Keratinocyte (primary cell): ENCODE measurements around the gene BRD8. TPM values are rescaled to one million over a fixed set of nuclear protein-coding genes. Genes with fewer than 3 reads are reported as not detected.

Source experiments
- DNase-seq: peaks from one replicate; pipeline ENCODE4 v3.0.0-alpha.2; 2011; ENCODE audit warnings: low read depth, missing footprints, low spot score
- FAIRE-seq: peaks from 2 replicates; lab custom pipeline; 2011; peaks lifted over from hg19 to GRCh38; lab: Jason Lieb, UNC
- H2AFZ ChIP-seq: 2 replicates; pipeline ENCODE4 v1.6.0; 2012; ENCODE audit warnings: low read length, control low read depth, inconsistent platforms; ENCODE audit not compliant: control insufficient read depth
- H3K27ac ChIP-seq: 2 replicates; pipeline ENCODE4 v1.5.1; 2011; ENCODE audit warnings: low read length; ENCODE audit not compliant: control insufficient read depth, insufficient read depth
- H3K27me3 ChIP-seq: 3 replicates; pipeline ENCODE4 v1.6.0; 2011; ENCODE audit warnings: low read length; ENCODE audit not compliant: control insufficient read depth, insufficient read depth; ENCODE audit errors: extremely low read depth
- H3K36me3 ChIP-seq, 2 experiments: 2 replicates in 1 of 2; 3 replicates in 1 of 2; pipeline ENCODE4 v1.5.1; 2011; ENCODE audit warnings: low read length in 2 of 2, mild to moderate bottlenecking in 1 of 2; ENCODE audit not compliant: control insufficient read depth in 2 of 2, insufficient read depth in 2 of 2; ENCODE audit errors: extremely low read depth in 1 of 2
- H3K4me1 ChIP-seq: 3 replicates; pipeline ENCODE4 v1.5.1; 2011; ENCODE audit warnings: low read length; ENCODE audit not compliant: control insufficient read depth, insufficient read depth; ENCODE audit errors: extremely low read depth
- H3K4me2 ChIP-seq: 3 replicates; pipeline ENCODE4 v1.6.0; 2011; ENCODE audit warnings: low read depth, low read length; ENCODE audit not compliant: control insufficient read depth, insufficient read depth; ENCODE audit errors: extremely low read depth
- H3K4me3 ChIP-seq, 3 experiments: fragments of 200-600 bp in 1 of 3; sonication (generic) in 1 of 3; 2 replicates in 2 of 3; 3 replicates in 1 of 3; pipeline ENCODE4 v1.5.1; 2011 to 2016; ENCODE audit warnings: low read length in 3 of 3, mild to moderate bottlenecking in 3 of 3, control low read depth in 2 of 3, inconsistent platforms in 1 of 3, low read depth in 1 of 3, mixed read lengths in 1 of 3, mixed run types in 1 of 3, moderate library complexity in 1 of 3; ENCODE audit not compliant: control insufficient read depth in 2 of 3, insufficient read depth in 2 of 3; ENCODE audit errors: extremely low read depth in 1 of 3
- H3K79me2 ChIP-seq: 2 replicates; pipeline ENCODE4 v1.6.0; 2012; ENCODE audit warnings: low read length; ENCODE audit not compliant: control insufficient read depth, insufficient read depth
- H3K9ac ChIP-seq: 3 replicates; pipeline ENCODE4 v1.6.0; 2011; ENCODE audit warnings: low read length; ENCODE audit not compliant: control insufficient read depth, insufficient read depth; ENCODE audit errors: extremely low read depth
- H3K9me1 ChIP-seq: 3 replicates; pipeline ENCODE4 v1.6.0; 2011; ENCODE audit warnings: low read length; ENCODE audit not compliant: control insufficient read depth, insufficient read depth; ENCODE audit errors: extremely low read depth
- H3K9me3 ChIP-seq: 2 replicates; pipeline ENCODE4 v1.5.1; 2012; ENCODE audit warnings: low read depth, low read length; ENCODE audit not compliant: control insufficient read depth
- H4K20me1 ChIP-seq: 3 replicates; pipeline ENCODE4 v1.6.0; 2011; ENCODE audit warnings: low read length; ENCODE audit not compliant: control insufficient read depth, insufficient read depth; ENCODE audit errors: extremely low read depth
- EZH2 ChIP-seq: IDR thresholded peaks from one replicate; pipeline ENCODE4 v1.6.1; 2012; ENCODE audit warnings: inconsistent platforms, mild to moderate bottlenecking, low read length, moderate library complexity
- dilution Hi-C: fragments of 300-500 bp; cut with MboI; formaldehyde crosslinking; loops from one replicate; pipeline ENCODE4 v1.7.0; 2020; ENCODE audit warnings: low sequenced_read_pairs; ENCODE audit not compliant: extremely low pct_ligation_motif_present
- polyA plus RNA-seq, 5 experiments: library from polyadenylated mRNA; depleted of rRNA in 3 of 5; stranded (reverse) in 3 of 5; stranded (forward) in 1 of 5; unstranded in 1 of 5; fragments of >200 nt; gene quantifications; 1 replicate in 1 of 5; 2 replicates in 3 of 5; 3 replicates in 1 of 5; pipeline versions ENCODE4 v1.2.1 to v1.2.3, GENCODE V29; 2011 to 2012; ENCODE audit warnings: missing spikeins in 2 of 5, low read depth in 1 of 5, low replicate concordance in 1 of 5
- TF ChIP-seq, protein P1 (sequence below), 3 experiments: IDR thresholded peaks in 1 of 3; conservative IDR thresholded peaks in 1 of 3; optimal IDR thresholded peaks in 1 of 3; 2 replicates in 2 of 3; 3 replicates in 1 of 3; pipeline versions ENCODE3 to v1.5.1; 2011; ENCODE audit warnings: low read length in 3 of 3, mild to moderate bottlenecking in 3 of 3, moderate library complexity in 2 of 3, control low read depth in 1 of 3, inconsistent platforms in 1 of 3; ENCODE audit not compliant: insufficient read depth in 2 of 3; ENCODE audit errors: extremely low read depth in 1 of 3

BRD8 gene
- polyA plus RNA-seq, 1 donor (not counting 4 experiments of a cell fraction or from before 2014, with no cell fraction given) = 36.4 TPM

- Histone ChIP-seq H3K4me2 (no peak overlapping the region), H3K27me3 (no peaks in the 10 kb centered on the region), H3K79me2 (no peaks in the 10 kb centered on the region), H3K9me3 (no peaks in the 10 kb centered on the region), H3K9me1 (no peaks in the 10 kb centered on the region), H3K4me3 (no peak overlapping the region), H4K20me1 (no peaks in the 10 kb centered on the region), H3K27ac (no peak overlapping the region), H3K36me3 (peaks cover 19 to 37% of the 10 kb centered on the region in 2 experiments), H3K4me1 (no peaks in the 10 kb centered on the region), H3K9ac (no peak overlapping the region), H2AFZ (no peak overlapping the region)
- no peak for DNase-seq
- dilution Hi-C loops = no loop called here
- FAIRE-seq = no peak
- no peak for TF ChIP-seq EZH2
- TF ChIP-seq, protein P1, sequence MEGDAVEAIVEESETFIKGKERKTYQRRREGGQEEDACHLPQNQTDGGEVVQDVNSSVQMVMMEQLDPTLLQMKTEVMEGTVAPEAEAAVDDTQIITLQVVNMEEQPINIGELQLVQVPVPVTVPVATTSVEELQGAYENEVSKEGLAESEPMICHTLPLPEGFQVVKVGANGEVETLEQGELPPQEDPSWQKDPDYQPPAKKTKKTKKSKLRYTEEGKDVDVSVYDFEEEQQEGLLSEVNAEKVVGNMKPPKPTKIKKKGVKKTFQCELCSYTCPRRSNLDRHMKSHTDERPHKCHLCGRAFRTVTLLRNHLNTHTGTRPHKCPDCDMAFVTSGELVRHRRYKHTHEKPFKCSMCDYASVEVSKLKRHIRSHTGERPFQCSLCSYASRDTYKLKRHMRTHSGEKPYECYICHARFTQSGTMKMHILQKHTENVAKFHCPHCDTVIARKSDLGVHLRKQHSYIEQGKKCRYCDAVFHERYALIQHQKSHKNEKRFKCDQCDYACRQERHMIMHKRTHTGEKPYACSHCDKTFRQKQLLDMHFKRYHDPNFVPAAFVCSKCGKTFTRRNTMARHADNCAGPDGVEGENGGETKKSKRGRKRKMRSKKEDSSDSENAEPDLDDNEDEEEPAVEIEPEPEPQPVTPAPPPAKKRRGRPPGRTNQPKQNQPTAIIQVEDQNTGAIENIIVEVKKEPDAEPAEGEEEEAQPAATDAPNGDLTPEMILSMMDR (optimal IDR thresholded peaks at IDR 0.05 in 1 of 3, IDR thresholded peaks at IDR 0.05 in 1 of 3, conservative IDR thresholded peaks at IDR 0.05 in 1 of 3; ENCODE audit: extremely low read depth in 1 of 3, insufficient read depth in 2 of 3, low read length in 3 of 3) = no peak
Observed at GRCh38 chr5:138186002-138186447, 7.6 kb upstream of the BRD8 start.

GRCh38 chr5:138182808-138183207 lies 4.4 kb upstream of the BRD8 start:
- no peak overlapping the region for H3K4me2 ChIP-seq
- DNase-seq (no peak), FAIRE-seq (no peak)
- no peaks in the 10 kb centered on the region for H3K27me3 ChIP-seq
- H4K20me1 ChIP-seq = no peaks in the 10 kb centered on the region
- TF ChIP-seq, protein P1 (optimal IDR thresholded peaks at IDR 0.05 in 1 of 3, IDR thresholded peaks at IDR 0.05 in 1 of 3, conservative IDR thresholded peaks at IDR 0.05 in 1 of 3; ENCODE audit: extremely low read depth in 1 of 3, insufficient read depth in 2 of 3, low read length in 3 of 3) = no peak
- TF ChIP-seq EZH2 = no peak
- no peaks in the 10 kb centered on the region for H3K9me3 ChIP-seq
- H3K79me2 ChIP-seq = peaks cover 14% of the 10 kb centered on the region
- H3K4me1 ChIP-seq = peaks cover 11% of the 10 kb centered on the region
- H3K36me3 ChIP-seq = peaks cover 13 to 32% of the 10 kb centered on the region in 2 experiments
- H3K9me1 ChIP-seq = no peaks in the 10 kb centered on the region
- dilution Hi-C loops = no loop called here
- H3K9ac ChIP-seq = no peak overlapping the region
- H2AFZ ChIP-seq = no peak overlapping the region
- H3K4me3 ChIP-seq = no peak overlapping the region
- H3K27ac ChIP-seq = no peak overlapping the region
